ENCODE data around the gene MRPL47.

The MRPL47 gene

DNA sequence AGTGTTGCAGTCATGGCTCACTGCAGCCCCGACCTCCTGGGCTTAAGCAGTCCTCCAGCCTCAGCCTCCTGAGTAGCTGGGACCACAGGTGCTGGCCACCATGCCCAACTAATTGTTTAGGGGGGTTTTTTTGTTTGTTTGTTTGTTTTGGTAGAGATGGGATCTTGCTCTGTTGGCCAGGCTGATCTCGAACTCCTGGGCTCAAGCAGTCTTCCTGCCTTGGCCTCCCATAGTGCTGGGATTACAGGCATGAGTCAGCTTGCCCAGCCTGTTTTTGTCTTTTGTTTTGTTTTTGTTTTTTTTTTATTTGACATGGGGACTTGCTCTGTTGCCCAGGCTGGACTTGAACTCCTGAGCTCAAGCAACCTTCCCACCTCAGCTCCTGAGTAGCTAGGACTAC is 17.6 kb upstream of the MRPL47 start:
- no peaks in the 10 kb centered on the region for H3K9me3 ChIP-seq (ENCODE audit: low read length)
- H3K36me3 ChIP-seq (ENCODE audit: insufficient read depth, low read length), result peaks cover 42% of the 10 kb centered on the region
- H3K4me3 ChIP-seq (ENCODE audit: low read depth in 1 of 2, low read length in 2 of 2), result no peak overlapping the region
- H3K27ac ChIP-seq (ENCODE audit: low read depth, low read length), result no peak overlapping the region
- H3K9ac ChIP-seq (ENCODE audit: low read length), result no peak overlapping the region
- no peaks in the 10 kb centered on the region for H3K4me1 ChIP-seq (ENCODE audit: insufficient read depth, low read length)
- H3K27me3 ChIP-seq (ENCODE audit: control insufficient read depth in 1 of 2, insufficient read depth in 2 of 2, low read length in 2 of 2), result no peaks in the 10 kb centered on the region

GRCh38 chr3:179615458-179616173 is 11.2 kb upstream of the MRPL47 start:
- Histone ChIP-seq H3K27me3 (ENCODE audit: control insufficient read depth in 1 of 2, insufficient read depth in 2 of 2, low read length in 2 of 2) (no peaks in the 10 kb centered on the region), H3K36me3 (ENCODE audit: insufficient read depth, low read length) (peaks cover 19% of the 10 kb centered on the region), H3K9me3 (ENCODE audit: low read length) (no peaks in the 10 kb centered on the region), H3K4me1 (ENCODE audit: insufficient read depth, low read length) (peaks cover 3% of the 10 kb centered on the region), H3K27ac (ENCODE audit: low read depth, low read length) (no peak overlapping the region), H3K9ac (ENCODE audit: low read length) (no peak overlapping the region), H3K4me3 (ENCODE audit: low read depth in 1 of 2, low read length in 2 of 2) (no peak overlapping the region)

DNA sequence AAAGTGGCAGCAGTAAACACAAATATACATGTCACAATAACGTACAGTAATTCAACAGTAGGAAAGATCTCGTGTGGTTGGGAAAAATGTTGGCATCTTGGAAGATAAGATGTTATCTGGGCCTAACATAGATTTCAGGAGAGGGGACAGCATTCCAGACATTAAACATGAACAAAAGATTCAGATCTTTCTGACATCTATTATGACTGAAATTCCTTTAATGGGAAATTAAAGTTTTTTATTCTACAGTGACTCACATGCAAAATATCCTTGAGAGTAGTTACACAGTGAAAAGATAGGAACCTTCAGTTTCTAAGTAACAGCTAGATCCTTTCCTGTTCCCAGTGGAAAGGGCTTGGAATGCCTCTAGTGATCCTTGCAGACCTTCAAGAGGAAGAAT is 9.4 kb upstream of the MRPL47 start:
- no peak overlapping the region for H3K27ac ChIP-seq (ENCODE audit: low read depth, low read length)
- H3K27me3 ChIP-seq (ENCODE audit: control insufficient read depth in 1 of 2, insufficient read depth in 2 of 2, low read length in 2 of 2), result no peaks in the 10 kb centered on the region
- peaks cover 17% of the 10 kb centered on the region for H3K36me3 ChIP-seq (ENCODE audit: insufficient read depth, low read length)

GRCh38 chr3:179610066-179610465 is 5.6 kb upstream of the MRPL47 start:
- Histone ChIP-seq H3K4me1 (ENCODE audit: insufficient read depth, low read length) (peaks cover 7% of the 10 kb centered on the region), H3K9me3 (ENCODE audit: low read length) (no peaks in the 10 kb centered on the region), H3K27me3 (ENCODE audit: control insufficient read depth in 1 of 2, insufficient read depth in 2 of 2, low read length in 2 of 2) (no peaks in the 10 kb centered on the region), H3K9ac (ENCODE audit: low read length) (no peak overlapping the region), H3K36me3 (ENCODE audit: insufficient read depth, low read length) (no peaks in the 10 kb centered on the region), H3K4me3 (ENCODE audit: low read depth in 1 of 2, low read length in 2 of 2) (no peak overlapping the region), H3K27ac (ENCODE audit: low read depth, low read length) (no peak overlapping the region)

More for the DNA sequence above, 9.4 kb upstream of the MRPL47 start:
- H3K4me3 ChIP-seq (ENCODE audit: low read depth in 1 of 2, low read length in 2 of 2), result no peak overlapping the region
- no peak overlapping the region for H3K9ac ChIP-seq (ENCODE audit: low read length)
- H3K9me3 ChIP-seq (ENCODE audit: low read length), result no peaks in the 10 kb centered on the region
- peaks cover 3% of the 10 kb centered on the region for H3K4me1 ChIP-seq (ENCODE audit: insufficient read depth, low read length)

- peaks cover 8% of the 10 kb centered on the region for H3K4me1 ChIP-seq (ENCODE audit: insufficient read depth, low read length)
- H3K27ac ChIP-seq (ENCODE audit: low read depth, low read length), result no peak overlapping the region
- no peaks in the 10 kb centered on the region for H3K27me3 ChIP-seq (ENCODE audit: control insufficient read depth in 1 of 2, insufficient read depth in 2 of 2, low read length in 2 of 2)
- H3K36me3 ChIP-seq (ENCODE audit: insufficient read depth, low read length), result no peaks in the 10 kb centered on the region
- H3K9ac ChIP-seq (ENCODE audit: low read length), result no peak overlapping the region
- no peak overlapping the region for H3K4me3 ChIP-seq (ENCODE audit: low read depth in 1 of 2, low read length in 2 of 2)
- no peaks in the 10 kb centered on the region for H3K9me3 ChIP-seq (ENCODE audit: low read length)
Observed at GRCh38 chr3:179608931-179609720, 4.7 kb upstream of the MRPL47 start.

GRCh38 chr3:179606534-179607085 is 2.2 kb upstream of the MRPL47 start:
- Histone ChIP-seq H3K9me3 (ENCODE audit: low read length) (no peaks in the 10 kb centered on the region), H3K4me3 (ENCODE audit: low read depth in 1 of 2, low read length in 2 of 2) (no peak overlapping the region), H3K4me1 (ENCODE audit: insufficient read depth, low read length) (peaks cover 19% of the 10 kb centered on the region), H3K9ac (ENCODE audit: low read length) (no peak overlapping the region), H3K36me3 (ENCODE audit: insufficient read depth, low read length) (no peaks in the 10 kb centered on the region), H3K27ac (ENCODE audit: low read depth, low read length) (no peak overlapping the region), H3K27me3 (ENCODE audit: control insufficient read depth in 1 of 2, insufficient read depth in 2 of 2, low read length in 2 of 2) (no peaks in the 10 kb centered on the region)

DNA sequence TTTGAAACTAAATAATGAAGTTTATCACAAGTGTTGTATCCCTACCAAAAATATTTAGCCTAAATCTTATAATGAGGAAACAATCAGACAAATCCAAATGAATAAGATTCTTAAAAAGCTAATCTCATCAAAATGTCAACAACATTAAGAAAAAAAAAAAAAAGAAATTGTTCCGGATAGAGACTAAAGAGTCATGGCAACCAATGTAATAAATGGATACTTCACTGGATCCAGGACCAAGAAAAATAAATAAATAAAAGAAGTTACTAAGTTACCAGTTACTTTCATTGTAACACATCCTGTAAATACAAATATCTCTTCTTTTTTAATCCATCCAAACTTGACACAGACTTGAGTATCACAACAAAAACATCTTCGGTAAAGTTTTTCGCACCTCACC is 607 bp downstream of the MRPL47 start:
- Histone ChIP-seq H3K27ac (ENCODE audit: low read depth, low read length) (peak overlapping the region; percentile 89), H3K9me3 (ENCODE audit: low read length) (no peaks in the 10 kb centered on the region), H3K9ac (ENCODE audit: low read length) (peak overlapping the region; percentile 99), H3K4me3 (ENCODE audit: low read depth in 1 of 2, low read length in 2 of 2) (peak overlapping the region; percentile 82 to 100), H3K27me3 (ENCODE audit: control insufficient read depth in 1 of 2, insufficient read depth in 2 of 2, low read length in 2 of 2) (no peaks in the 10 kb centered on the region), H3K36me3 (ENCODE audit: insufficient read depth, low read length) (peaks cover 17% of the 10 kb centered on the region), H3K4me1 (ENCODE audit: insufficient read depth, low read length) (peaks cover 16% of the 10 kb centered on the region)

- Histone ChIP-seq H3K4me1 (ENCODE audit: insufficient read depth, low read length) (peaks cover 16% of the 10 kb centered on the region), H3K9me3 (ENCODE audit: low read length) (no peaks in the 10 kb centered on the region), H3K36me3 (ENCODE audit: insufficient read depth, low read length) (peaks cover 22% of the 10 kb centered on the region), H3K9ac (ENCODE audit: low read length) (peak overlapping the region; percentile 99), H3K4me3 (ENCODE audit: low read depth in 1 of 2, low read length in 2 of 2) (no peak overlapping the region), H3K27ac (ENCODE audit: low read depth, low read length) (no peak overlapping the region), H3K27me3 (ENCODE audit: control insufficient read depth in 1 of 2, insufficient read depth in 2 of 2, low read length in 2 of 2) (no peaks in the 10 kb centered on the region)
Observed at GRCh38 chr3:179603321-179603720, 1.1 kb downstream of the MRPL47 start.

GRCh38 chr3:179599531-179599930 is 4.9 kb downstream of the MRPL47 start:
- H3K27ac ChIP-seq (ENCODE audit: low read depth, low read length), result no peak overlapping the region
- peaks cover 58% of the 10 kb centered on the region for H3K36me3 ChIP-seq (ENCODE audit: insufficient read depth, low read length)
- H3K9ac ChIP-seq (ENCODE audit: low read length), result no peak overlapping the region
- no peaks in the 10 kb centered on the region for H3K9me3 ChIP-seq (ENCODE audit: low read length)
- no peak overlapping the region for H3K4me3 ChIP-seq (ENCODE audit: low read depth in 1 of 2, low read length in 2 of 2)
- peaks cover 11% of the 10 kb centered on the region for H3K4me1 ChIP-seq (ENCODE audit: insufficient read depth, low read length)
- no peaks in the 10 kb centered on the region for H3K27me3 ChIP-seq (ENCODE audit: control insufficient read depth in 1 of 2, insufficient read depth in 2 of 2, low read length in 2 of 2)

DNA sequence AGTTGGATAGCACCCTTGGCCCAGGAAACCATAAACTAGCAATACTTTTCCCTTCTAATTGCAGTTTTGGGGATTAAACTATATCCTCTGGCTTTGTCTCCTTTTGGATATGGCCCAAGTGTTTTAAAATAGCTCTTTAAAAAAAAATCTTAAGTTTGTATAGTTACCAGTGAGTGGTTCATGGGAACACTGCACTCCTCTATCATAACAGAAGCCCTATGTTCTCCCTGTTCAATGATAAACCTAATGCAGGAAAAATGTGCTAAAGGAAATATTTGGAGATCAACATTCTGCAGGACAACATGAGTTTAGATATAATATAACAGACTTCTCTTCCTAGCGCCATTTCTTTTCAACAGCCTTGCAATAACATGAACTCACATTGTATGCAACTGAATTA is 13.1 kb downstream of the MRPL47 start:
- no peaks in the 10 kb centered on the region for H3K9me3 ChIP-seq (ENCODE audit: low read length)
- peaks cover 70% of the 10 kb centered on the region for H3K36me3 ChIP-seq (ENCODE audit: insufficient read depth, low read length)
- H3K27me3 ChIP-seq (ENCODE audit: control insufficient read depth in 1 of 2, insufficient read depth in 2 of 2, low read length in 2 of 2), result no peaks in the 10 kb centered on the region
- H3K27ac ChIP-seq (ENCODE audit: low read depth, low read length), result no peak overlapping the region
- H3K9ac ChIP-seq (ENCODE audit: low read length), result no peak overlapping the region
- H3K4me3 ChIP-seq (ENCODE audit: low read depth in 1 of 2, low read length in 2 of 2), result no peak overlapping the region
- no peaks in the 10 kb centered on the region for H3K4me1 ChIP-seq (ENCODE audit: insufficient read depth, low read length)

GRCh38 chr3:179590669-179591068 is 13.8 kb downstream of the MRPL47 start:
- Histone ChIP-seq H3K9ac (ENCODE audit: low read length) (no peak overlapping the region), H3K4me3 (ENCODE audit: low read depth in 1 of 2, low read length in 2 of 2) (no peak overlapping the region), H3K27ac (ENCODE audit: low read depth, low read length) (no peak overlapping the region), H3K9me3 (ENCODE audit: low read length) (no peaks in the 10 kb centered on the region), H3K27me3 (ENCODE audit: control insufficient read depth in 1 of 2, insufficient read depth in 2 of 2, low read length in 2 of 2) (no peaks in the 10 kb centered on the region), H3K4me1 (ENCODE audit: insufficient read depth, low read length) (no peaks in the 10 kb centered on the region), H3K36me3 (ENCODE audit: insufficient read depth, low read length) (peaks cover 67% of the 10 kb centered on the region)

Data from muscle layer of colon (tissue), 2 donors.